H9 (cell line): Measurements from ENCODE around the gene ATG12. TPM values are rescaled to one million over a fixed set of nuclear protein-coding genes. Genes with fewer than 3 reads are reported as not detected.

Experiments used
- DNase-seq: peaks from one replicate; pipeline ENCODE4 v3.0.0-alpha.2; 2017
- H2AFZ ChIP-seq: one replicate; pipeline ENCODE4 v1.6.1; 2013; ENCODE audit warnings: mild to moderate bottlenecking, low read length, control low read depth, moderate library complexity
- H2AK5ac ChIP-seq: 2 replicates; pipeline ENCODE4 v1.6.1; 2013; ENCODE audit warnings: low read length, control low read depth, mixed read lengths; ENCODE audit not compliant: insufficient read length
- H2BK120ac ChIP-seq: one replicate; pipeline ENCODE4 v1.6.1; 2013; ENCODE audit warnings: low read depth, mild to moderate bottlenecking, low read length, control low read depth, inconsistent platforms; ENCODE audit not compliant: poor library complexity, severe bottlenecking
- H2BK12ac ChIP-seq: 2 replicates; pipeline ENCODE4 v1.6.1; 2013; ENCODE audit warnings: low read length, control low read depth, mixed read lengths, low read depth; ENCODE audit not compliant: insufficient read length
- H2BK15ac ChIP-seq: 2 replicates; pipeline ENCODE4 v1.6.1; 2013; ENCODE audit warnings: low read depth, low read length, control low read depth
- H2BK20ac ChIP-seq: one replicate; pipeline ENCODE4 v1.6.1; 2013; ENCODE audit warnings: low read depth, mild to moderate bottlenecking, low read length, control low read depth, inconsistent platforms; ENCODE audit not compliant: poor library complexity, severe bottlenecking
- H2BK5ac ChIP-seq: 2 replicates; pipeline ENCODE4 v1.6.1; 2013; ENCODE audit warnings: low read length, control low read depth, mixed read lengths; ENCODE audit not compliant: insufficient read length
- H3K14ac ChIP-seq: 2 replicates; pipeline ENCODE4 v1.6.1; 2013; ENCODE audit warnings: low read length, control low read depth; ENCODE audit not compliant: insufficient read depth
- H3K18ac ChIP-seq: 2 replicates; pipeline ENCODE4 v1.6.1; 2013; ENCODE audit warnings: low read depth, mild to moderate bottlenecking, mixed read lengths, low read length, control low read depth; ENCODE audit not compliant: insufficient read length
- H3K23ac ChIP-seq: 2 replicates; pipeline ENCODE4 v1.6.1; 2013; ENCODE audit warnings: low read length, control low read depth, mixed read lengths, low read depth; ENCODE audit not compliant: insufficient read length
- H3K23me2 ChIP-seq: 2 replicates; pipeline ENCODE4 v1.6.1; 2013; ENCODE audit warnings: low read depth, mild to moderate bottlenecking, mixed read lengths, low read length, control low read depth; ENCODE audit not compliant: insufficient read length, poor library complexity, severe bottlenecking
- H3K27ac ChIP-seq: 2 replicates; pipeline ENCODE4 v1.5.1; 2013; ENCODE audit warnings: low read length, control low read depth, mixed read lengths, low read depth; ENCODE audit not compliant: insufficient read length
- H3K27me3 ChIP-seq: 2 replicates; pipeline ENCODE4 v1.6.1; 2013; ENCODE audit warnings: low read length, control low read depth, inconsistent platforms; ENCODE audit not compliant: insufficient read depth
- H3K4ac ChIP-seq: 2 replicates; pipeline ENCODE4 v1.6.1; 2013; ENCODE audit warnings: low read depth, mild to moderate bottlenecking, control low read depth, inconsistent platforms, low read length, moderate library complexity
- H3K4me1 ChIP-seq: 2 replicates; pipeline ENCODE4 v1.6.1; 2013; ENCODE audit warnings: low read length, control low read depth, inconsistent platforms; ENCODE audit not compliant: insufficient read depth
- H3K4me2 ChIP-seq: 2 replicates; pipeline ENCODE4 v1.6.1; 2013; ENCODE audit warnings: low read length, control low read depth, mixed read lengths; ENCODE audit not compliant: insufficient read length, insufficient read depth
- H3K56ac ChIP-seq: 2 replicates; pipeline ENCODE4 v1.6.1; 2013; ENCODE audit warnings: low read depth, mild to moderate bottlenecking, mixed read lengths, low read length, control low read depth; ENCODE audit not compliant: insufficient read length
- H3K79me1 ChIP-seq: 2 replicates; pipeline ENCODE4 v1.6.1; 2013; ENCODE audit warnings: low read depth, mild to moderate bottlenecking, moderate library complexity, low read length, control low read depth, inconsistent platforms; ENCODE audit not compliant: insufficient read depth, poor library complexity, severe bottlenecking
- H3K79me2 ChIP-seq: 2 replicates; pipeline ENCODE4 v1.6.1; 2013; ENCODE audit warnings: low read length, control low read depth, inconsistent platforms; ENCODE audit not compliant: insufficient read depth
- H3K9ac ChIP-seq: 2 replicates; pipeline ENCODE4 v1.6.1; 2013; ENCODE audit warnings: low read length, control low read depth, mixed read lengths; ENCODE audit not compliant: insufficient read length; ENCODE audit errors: extremely low read depth
- H3K9me3 ChIP-seq: one replicate; pipeline ENCODE4 v1.6.1; 2013; ENCODE audit warnings: low read depth, low read length, inconsistent platforms; ENCODE audit not compliant: control insufficient read depth
- H3T11ph ChIP-seq: one replicate; pipeline ENCODE4 v1.6.1; 2013; ENCODE audit warnings: mild to moderate bottlenecking, low read length, control low read depth, inconsistent platforms
- H4K20me1 ChIP-seq: one replicate; pipeline ENCODE4 v1.6.1; 2013; ENCODE audit not compliant: control insufficient read depth, insufficient read length, insufficient read depth
- H4K5ac ChIP-seq: 2 replicates; pipeline ENCODE4 v1.6.1; 2013; ENCODE audit warnings: low read depth, mild to moderate bottlenecking, mixed read lengths, low read length, control low read depth; ENCODE audit not compliant: insufficient read length
- H4K8ac ChIP-seq: replicated peaks from 2 replicates; pipeline ENCODE4 v1.6.1; 2013; ENCODE audit warnings: low read length, control low read depth, mixed read lengths, low read depth; ENCODE audit not compliant: insufficient read length
- H4K91ac ChIP-seq: 2 replicates; pipeline ENCODE4 v1.6.1; 2013; ENCODE audit warnings: low read depth, mild to moderate bottlenecking, moderate library complexity, mixed read lengths, low read length, control low read depth; ENCODE audit not compliant: insufficient read length
- H3K27ac Mint-ChIP-seq, 3 experiments: 2 replicates in 2 of 3; 3 replicates in 1 of 3; pipeline ENCODE4 v1.8.0; 2020 to 2021; ENCODE audit warnings: mixed read lengths in 3 of 3, mild to moderate bottlenecking in 1 of 3, moderate library complexity in 1 of 3
- H3K27me3 Mint-ChIP-seq: 2 replicates; pipeline ENCODE4 v1.8.0; 2021; ENCODE audit warnings: low read depth, mild to moderate bottlenecking, moderate library complexity, mixed read lengths
- H3K36me3 Mint-ChIP-seq, 3 experiments: 2 replicates in 2 of 3; 3 replicates in 1 of 3; pipeline ENCODE4 v1.8.0; 2020 to 2021; ENCODE audit warnings: low read depth in 3 of 3, mixed read lengths in 3 of 3; ENCODE audit not compliant: insufficient read depth in 1 of 3
- H3K4me1 Mint-ChIP-seq, 2 experiments: 2 replicates each; pipeline ENCODE4 v1.8.0; 2020; ENCODE audit warnings: mixed read lengths in 2 of 2
- H3K4me3 Mint-ChIP-seq, 2 experiments: 2 replicates in 1 of 2; 3 replicates in 1 of 2; pipeline ENCODE4 v1.8.0; 2020 to 2021; ENCODE audit warnings: mild to moderate bottlenecking in 2 of 2, mixed read lengths in 2 of 2, moderate library complexity in 1 of 2
- H3K9me3 Mint-ChIP-seq, 2 experiments: 2 replicates in 1 of 2; 3 replicates in 1 of 2; pipeline ENCODE4 v1.8.0; 2020; ENCODE audit warnings: mild to moderate bottlenecking in 2 of 2, mixed read lengths in 2 of 2, moderate library complexity in 1 of 2
- whole genome bisulfite sequencing: extraction: QIAGEN DNeasy Blood & Tissue Kit; methylation state at CpG from one replicate; pipeline ENCODE4 v1.1.7; 2013; ENCODE audit warnings: missing lambda C conversion rate, low lambda C conversion rate, mixed read lengths; ENCODE audit not compliant: insufficient read length; ENCODE audit errors: extremely low coverage; 5-methylcytosine and 5-hydroxymethylcytosine counted together
- total RNA-seq: library from RNA; stranded (reverse); gene quantifications from 2 replicates; pipeline ENCODE4 v1.2.1, GENCODE V29; 2021
- TF ChIP-seq, protein P1 (sequence below): fragments of 200-600 bp; sonication (generic); conservative IDR thresholded peaks from 3 replicates; pipeline ENCODE4 v1.8.0; 2021; ENCODE audit warnings: antibody characterized with exemption, mild to moderate bottlenecking

Gene ATG12
- total RNA-seq, 1 experiment from 2014 or later, result 52.9 TPM

DNA sequence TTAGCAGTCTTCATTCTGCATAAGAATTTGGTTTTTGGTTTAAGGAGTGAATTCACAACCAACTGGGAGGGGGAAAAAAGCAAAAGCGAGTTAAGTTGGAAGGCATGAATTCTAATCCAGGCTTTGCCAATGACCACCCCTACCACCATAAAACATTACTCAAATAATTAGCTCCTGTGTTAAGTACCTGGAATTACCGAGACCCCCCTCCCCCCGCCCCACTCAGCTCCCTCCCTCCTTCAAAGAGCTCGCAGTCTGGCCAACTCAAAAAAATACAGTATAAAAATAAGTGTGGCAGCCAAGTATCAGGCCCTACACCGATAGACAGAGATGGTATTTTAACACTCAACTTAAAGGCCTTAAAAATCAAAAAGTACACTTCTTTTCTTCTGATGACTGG, 492 bp downstream of the ATG12 start:
- no peaks in the 10 kb centered on the region for H4K20me1 ChIP-seq

More for the DNA sequence above, 492 bp downstream of the ATG12 start:
- H3K36me3 Mint-ChIP-seq, result peaks cover 12 to 23% (median 19%) of the 10 kb centered on the region in 3 experiments; a peak in 6 of 7 replicates
- peak overlapping the region; percentile 99 to 100 (median 99) for H3K27ac Mint-ChIP-seq
- no peaks in the 10 kb centered on the region for H3K9me3 Mint-ChIP-seq
- Histone ChIP-seq H3K4me1 (no peaks in the 10 kb centered on the region), H3T11ph (no peak overlapping the region), H2BK5ac (no peak overlapping the region), H3K79me2 (peaks cover 9% of the 10 kb centered on the region; the same call in 1 of the 2 replicates), H3K9me3 (no peaks in the 10 kb centered on the region), H3K79me1 (peaks cover 10% of the 10 kb centered on the region), H4K91ac (no peak overlapping the region), H2BK15ac (no peak overlapping the region), H3K4ac (no peak overlapping the region), H3K4me2 (peak overlapping the region; percentile 62), H3K27me3 (no peaks in the 10 kb centered on the region), H3K9ac (peak overlapping the region; percentile 93), H2BK120ac (no peak overlapping the region), H3K56ac (no peak overlapping the region), H2BK12ac (no peak overlapping the region), H4K8ac (no peak overlapping the region), H2AFZ (no peak overlapping the region), H3K27ac (no peak overlapping the region), H2AK5ac (no peak overlapping the region), H4K5ac (no peak overlapping the region), H3K23ac (no peak overlapping the region), H3K14ac (no peak overlapping the region), H3K23me2 (peaks cover 8% of the 10 kb centered on the region), H2BK20ac (no peak overlapping the region), H3K18ac (no peak overlapping the region)
- H3K27me3 Mint-ChIP-seq, result no peaks in the 10 kb centered on the region
- TF ChIP-seq, protein P1, sequence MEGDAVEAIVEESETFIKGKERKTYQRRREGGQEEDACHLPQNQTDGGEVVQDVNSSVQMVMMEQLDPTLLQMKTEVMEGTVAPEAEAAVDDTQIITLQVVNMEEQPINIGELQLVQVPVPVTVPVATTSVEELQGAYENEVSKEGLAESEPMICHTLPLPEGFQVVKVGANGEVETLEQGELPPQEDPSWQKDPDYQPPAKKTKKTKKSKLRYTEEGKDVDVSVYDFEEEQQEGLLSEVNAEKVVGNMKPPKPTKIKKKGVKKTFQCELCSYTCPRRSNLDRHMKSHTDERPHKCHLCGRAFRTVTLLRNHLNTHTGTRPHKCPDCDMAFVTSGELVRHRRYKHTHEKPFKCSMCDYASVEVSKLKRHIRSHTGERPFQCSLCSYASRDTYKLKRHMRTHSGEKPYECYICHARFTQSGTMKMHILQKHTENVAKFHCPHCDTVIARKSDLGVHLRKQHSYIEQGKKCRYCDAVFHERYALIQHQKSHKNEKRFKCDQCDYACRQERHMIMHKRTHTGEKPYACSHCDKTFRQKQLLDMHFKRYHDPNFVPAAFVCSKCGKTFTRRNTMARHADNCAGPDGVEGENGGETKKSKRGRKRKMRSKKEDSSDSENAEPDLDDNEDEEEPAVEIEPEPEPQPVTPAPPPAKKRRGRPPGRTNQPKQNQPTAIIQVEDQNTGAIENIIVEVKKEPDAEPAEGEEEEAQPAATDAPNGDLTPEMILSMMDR, result no peak
- H3K4me1 Mint-ChIP-seq, result peaks cover 26 to 27% of the 10 kb centered on the region in 2 experiments
- WGBS, result no CpG with 5 or more reads among the region's 5 CpGs
- DNase-seq, result no peak
- peak overlapping the region; percentile 96 to 97 for H3K4me3 Mint-ChIP-seq
